K562 (cell line): ENCODE data around the gene MYADM. TPM values are rescaled to one million over a fixed set of nuclear protein-coding genes. Genes with fewer than 3 reads are reported as not detected.

ENCODE experiments used
- ETS2 ChIP-seq: IDR thresholded peaks from 2 replicates; pipeline ENCODE4 v1.6.1; 2016; ENCODE audit warnings: borderline replicate concordance, missing genetic modification characterization, mild to moderate bottlenecking, moderate library complexity, missing compliant biosample characterization; ENCODE audit not compliant: poor library complexity, severe bottlenecking
- FOS ChIP-seq: IDR thresholded peaks from 3 replicates; pipeline ENCODE4 v1.6.1; 2011; ENCODE audit not compliant: insufficient read length; ENCODE audit errors: extremely low read depth
- FOXA1 ChIP-seq: fragments of 450-650 bp; IDR thresholded peaks from 2 replicates; pipeline ENCODE4 v1.6.1; 2016; ENCODE audit warnings: mild to moderate bottlenecking, borderline replicate concordance
- HDAC1 ChIP-seq, 2 experiments: fragments of 450-650 bp; IDR thresholded peaks; 2 replicates each; pipeline ENCODE4 v1.6.1; 2016 to 2017; ENCODE audit warnings: inconsistent platforms in 1 of 2, mild to moderate bottlenecking in 1 of 2, moderate library complexity in 1 of 2
- MAZ ChIP-seq, 2 experiments: fragments of 450-650 bp in 1 of 2; sonication (generic) in 1 of 2; formaldehyde crosslinking; IDR thresholded peaks in 1 of 2; conservative IDR thresholded peaks in 1 of 2; 2 replicates each; pipeline versions ENCODE4 v1.4.0 to v1.5.0; 2020; ENCODE audit warnings: mild to moderate bottlenecking in 1 of 2, missing genetic modification reagents in 1 of 2
- MYC ChIP-seq, 2 experiments: fragments of 250-450 bp in 1 of 2; sonication (Bioruptor Pico) in 1 of 2; IDR thresholded peaks; 2 replicates each; pipeline versions ENCODE4 v1.5.1 to v1.6.1; 2012 to 2021; ENCODE audit warnings: low read depth in 2 of 2, borderline replicate concordance in 1 of 2, improper control_type of control experiment in 1 of 2, low read length in 1 of 2, mild to moderate bottlenecking in 1 of 2, moderate library complexity in 1 of 2
- POLR2A ChIP-seq: fragments of 450-650 bp; conservative IDR thresholded peaks from 2 replicates; pipeline ENCODE4 v1.6.1; 2016
- POLR3A ChIP-seq: IDR thresholded peaks from 2 replicates; pipeline ENCODE4 v1.6.1; 2011; ENCODE audit warnings: borderline replicate concordance, mild to moderate bottlenecking, moderate library complexity; ENCODE audit not compliant: insufficient read length, insufficient read depth; ENCODE audit errors: extremely low read depth
- RBBP5 ChIP-seq: fragments of 200-600 bp; sonication (generic); IDR thresholded peaks from 2 replicates; pipeline ENCODE4 v1.6.1; 2012; ENCODE audit warnings: borderline replicate concordance, mild to moderate bottlenecking, low read length, control low read depth, inconsistent platforms; ENCODE audit not compliant: insufficient read depth, poor library complexity, severe bottlenecking
- polyA plus RNA-seq, 8 experiments: library from polyadenylated mRNA; depleted of rRNA in 4 of 8; stranded (reverse) in 5 of 8; unstranded in 3 of 8; fragments of >200 nt; fragmentation: Nextera tagmentation in 2 of 8; fragmentation: Illumina TruSeq in 1 of 8; extraction: Ambion mirVana in 2 of 8; extraction: Trizol in 1 of 8; gene quantifications; 2 replicates each; pipeline versions ENCODE4 v1.2.1 to v1.2.3, GENCODE V29; 2011 to 2014; ENCODE audit warnings: inconsistent platforms in 1 of 8, missing spikeins in 1 of 8
- total RNA-seq, 7 experiments: library from RNA; depleted of rRNA in 6 of 7; stranded (reverse); fragments of >200 nt in 6 of 7; fragmentation: Illumina TruSeq in 2 of 7; extraction: Trizol in 2 of 7; gene quantifications; 2 replicates each; pipeline versions ENCODE4 v1.2.1 to v1.2.3, GENCODE V29; 2011 to 2021; ENCODE audit warnings: low replicate concordance in 1 of 7
- TF ChIP-seq, protein P1 (sequence below): sonication (generic); formaldehyde crosslinking; IDR thresholded peaks from 2 replicates; pipeline ENCODE4 v1.8.1; 2023; ENCODE audit warnings: mild to moderate bottlenecking, missing genetic modification reagents
- TF ChIP-seq, protein P2 (sequence below), 2 experiments: fragments of 450-650 bp; IDR thresholded peaks; 2 replicates each; pipeline ENCODE4 v1.6.1; 2018; ENCODE audit warnings: mild to moderate bottlenecking in 2 of 2, low read depth in 1 of 2; ENCODE audit not compliant: partially characterized antibody in 2 of 2
- TF ChIP-seq, protein P3 (sequence below), 3 experiments: IDR thresholded peaks in 2 of 3; conservative IDR thresholded peaks in 1 of 3; 2 replicates each; pipeline ENCODE4 v1.5.1; 2011 to 2012; ENCODE audit warnings: low read length in 3 of 3, mild to moderate bottlenecking in 3 of 3, control low read depth in 2 of 3, improper control_type of control experiment in 1 of 3, inconsistent platforms in 1 of 3, low read depth in 1 of 3, mixed read lengths in 1 of 3, moderate library complexity in 1 of 3; ENCODE audit not compliant: insufficient read depth in 2 of 3
- TF ChIP-seq, protein P4 (sequence below), 2 experiments: IDR thresholded peaks; 2 replicates each; pipeline ENCODE4 v1.6.1; 2012; ENCODE audit warnings: improper control_type of control experiment in 2 of 2, low read depth in 2 of 2, low read length in 2 of 2, borderline replicate concordance in 1 of 2
- TF ChIP-seq, protein P5 (sequence below), 2 experiments: fragments of 250-450 bp in 1 of 2; fragments of 450-650 bp in 1 of 2; sonication (Bioruptor Pico) in 1 of 2; IDR thresholded peaks; 2 replicates each; pipeline versions ENCODE4 v1.6.1 to v1.8.0; 2016 to 2021; ENCODE audit warnings: mild to moderate bottlenecking in 2 of 2, moderate library complexity in 2 of 2, missing compliant biosample characterization in 1 of 2, missing genetic modification characterization in 1 of 2

Gene MYADM
- total and polyA plus RNA-seq, 9 of the 15 experiments (the other 6 are each of a cell fraction or from before 2014, with no cell fraction given), result 4.5 to 70.3 (median 14.4) TPM

DNA sequence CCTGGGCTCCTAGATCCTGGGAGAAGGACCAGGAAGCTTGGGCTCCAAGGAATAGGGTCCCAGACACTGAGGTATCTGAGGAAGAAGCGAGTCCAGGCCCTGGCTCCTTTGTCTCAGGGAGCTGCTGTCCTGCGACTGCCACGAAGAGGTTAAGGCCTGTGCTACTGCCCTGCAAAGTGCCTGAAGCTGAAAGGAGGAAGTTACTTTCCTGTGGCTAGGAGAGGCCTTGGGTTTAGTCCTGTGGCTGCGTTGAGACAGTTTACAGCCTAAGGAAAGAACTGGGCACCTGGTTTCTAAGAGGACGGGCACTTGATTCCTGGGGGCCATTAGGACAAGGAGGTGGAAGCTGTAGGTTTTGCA, 2.8 kb downstream of the MYADM start (continued):
- TF ChIP-seq, protein P1, sequence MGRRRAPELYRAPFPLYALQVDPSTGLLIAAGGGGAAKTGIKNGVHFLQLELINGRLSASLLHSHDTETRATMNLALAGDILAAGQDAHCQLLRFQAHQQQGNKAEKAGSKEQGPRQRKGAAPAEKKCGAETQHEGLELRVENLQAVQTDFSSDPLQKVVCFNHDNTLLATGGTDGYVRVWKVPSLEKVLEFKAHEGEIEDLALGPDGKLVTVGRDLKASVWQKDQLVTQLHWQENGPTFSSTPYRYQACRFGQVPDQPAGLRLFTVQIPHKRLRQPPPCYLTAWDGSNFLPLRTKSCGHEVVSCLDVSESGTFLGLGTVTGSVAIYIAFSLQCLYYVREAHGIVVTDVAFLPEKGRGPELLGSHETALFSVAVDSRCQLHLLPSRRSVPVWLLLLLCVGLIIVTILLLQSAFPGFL (CRISPR knock-in tag), result no peak
- TF ChIP-seq, protein P2, sequence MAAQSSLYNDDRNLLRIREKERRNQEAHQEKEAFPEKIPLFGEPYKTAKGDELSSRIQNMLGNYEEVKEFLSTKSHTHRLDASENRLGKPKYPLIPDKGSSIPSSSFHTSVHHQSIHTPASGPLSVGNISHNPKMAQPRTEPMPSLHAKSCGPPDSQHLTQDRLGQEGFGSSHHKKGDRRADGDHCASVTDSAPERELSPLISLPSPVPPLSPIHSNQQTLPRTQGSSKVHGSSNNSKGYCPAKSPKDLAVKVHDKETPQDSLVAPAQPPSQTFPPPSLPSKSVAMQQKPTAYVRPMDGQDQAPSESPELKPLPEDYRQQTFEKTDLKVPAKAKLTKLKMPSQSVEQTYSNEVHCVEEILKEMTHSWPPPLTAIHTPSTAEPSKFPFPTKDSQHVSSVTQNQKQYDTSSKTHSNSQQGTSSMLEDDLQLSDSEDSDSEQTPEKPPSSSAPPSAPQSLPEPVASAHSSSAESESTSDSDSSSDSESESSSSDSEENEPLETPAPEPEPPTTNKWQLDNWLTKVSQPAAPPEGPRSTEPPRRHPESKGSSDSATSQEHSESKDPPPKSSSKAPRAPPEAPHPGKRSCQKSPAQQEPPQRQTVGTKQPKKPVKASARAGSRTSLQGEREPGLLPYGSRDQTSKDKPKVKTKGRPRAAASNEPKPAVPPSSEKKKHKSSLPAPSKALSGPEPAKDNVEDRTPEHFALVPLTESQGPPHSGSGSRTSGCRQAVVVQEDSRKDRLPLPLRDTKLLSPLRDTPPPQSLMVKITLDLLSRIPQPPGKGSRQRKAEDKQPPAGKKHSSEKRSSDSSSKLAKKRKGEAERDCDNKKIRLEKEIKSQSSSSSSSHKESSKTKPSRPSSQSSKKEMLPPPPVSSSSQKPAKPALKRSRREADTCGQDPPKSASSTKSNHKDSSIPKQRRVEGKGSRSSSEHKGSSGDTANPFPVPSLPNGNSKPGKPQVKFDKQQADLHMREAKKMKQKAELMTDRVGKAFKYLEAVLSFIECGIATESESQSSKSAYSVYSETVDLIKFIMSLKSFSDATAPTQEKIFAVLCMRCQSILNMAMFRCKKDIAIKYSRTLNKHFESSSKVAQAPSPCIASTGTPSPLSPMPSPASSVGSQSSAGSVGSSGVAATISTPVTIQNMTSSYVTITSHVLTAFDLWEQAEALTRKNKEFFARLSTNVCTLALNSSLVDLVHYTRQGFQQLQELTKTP (IDR thresholded peaks at IDR 0.05; ENCODE audit: low read depth in 1 of 2, partially characterized antibody in 2 of 2), result no peak
- no peak for TF ChIP-seq POLR3A
- TF ChIP-seq POLR2A, result peak; percentile 39
- TF ChIP-seq, protein P3, sequence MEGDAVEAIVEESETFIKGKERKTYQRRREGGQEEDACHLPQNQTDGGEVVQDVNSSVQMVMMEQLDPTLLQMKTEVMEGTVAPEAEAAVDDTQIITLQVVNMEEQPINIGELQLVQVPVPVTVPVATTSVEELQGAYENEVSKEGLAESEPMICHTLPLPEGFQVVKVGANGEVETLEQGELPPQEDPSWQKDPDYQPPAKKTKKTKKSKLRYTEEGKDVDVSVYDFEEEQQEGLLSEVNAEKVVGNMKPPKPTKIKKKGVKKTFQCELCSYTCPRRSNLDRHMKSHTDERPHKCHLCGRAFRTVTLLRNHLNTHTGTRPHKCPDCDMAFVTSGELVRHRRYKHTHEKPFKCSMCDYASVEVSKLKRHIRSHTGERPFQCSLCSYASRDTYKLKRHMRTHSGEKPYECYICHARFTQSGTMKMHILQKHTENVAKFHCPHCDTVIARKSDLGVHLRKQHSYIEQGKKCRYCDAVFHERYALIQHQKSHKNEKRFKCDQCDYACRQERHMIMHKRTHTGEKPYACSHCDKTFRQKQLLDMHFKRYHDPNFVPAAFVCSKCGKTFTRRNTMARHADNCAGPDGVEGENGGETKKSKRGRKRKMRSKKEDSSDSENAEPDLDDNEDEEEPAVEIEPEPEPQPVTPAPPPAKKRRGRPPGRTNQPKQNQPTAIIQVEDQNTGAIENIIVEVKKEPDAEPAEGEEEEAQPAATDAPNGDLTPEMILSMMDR (IDR thresholded peaks at IDR 0.05 in 2 of 3, conservative IDR thresholded peaks at IDR 0.05 in 1 of 3; ENCODE audit: insufficient read depth in 2 of 3, low read depth in 1 of 3, low read length in 3 of 3), result 0 out of 6 replicates have a peak, but pooled peaks of 1 of the 3 experiments have one; percentile 10
- TF ChIP-seq ETS2 (tag), result no peak
- TF ChIP-seq HDAC1 (IDR thresholded peaks at IDR 0.05), result peak in 1 of 2 experiments; percentile 21; a peak in 1 of 4 replicates
- 0 out of 4 replicates have a peak, but pooled peaks of 1 of the 2 experiments have one; percentile 37 for TF ChIP-seq MAZ (CRISPR knock-in tag; conservative IDR thresholded peaks at IDR 0.05 in 1 of 2, IDR thresholded peaks at IDR 0.05 in 1 of 2)
- TF ChIP-seq, protein P4, sequence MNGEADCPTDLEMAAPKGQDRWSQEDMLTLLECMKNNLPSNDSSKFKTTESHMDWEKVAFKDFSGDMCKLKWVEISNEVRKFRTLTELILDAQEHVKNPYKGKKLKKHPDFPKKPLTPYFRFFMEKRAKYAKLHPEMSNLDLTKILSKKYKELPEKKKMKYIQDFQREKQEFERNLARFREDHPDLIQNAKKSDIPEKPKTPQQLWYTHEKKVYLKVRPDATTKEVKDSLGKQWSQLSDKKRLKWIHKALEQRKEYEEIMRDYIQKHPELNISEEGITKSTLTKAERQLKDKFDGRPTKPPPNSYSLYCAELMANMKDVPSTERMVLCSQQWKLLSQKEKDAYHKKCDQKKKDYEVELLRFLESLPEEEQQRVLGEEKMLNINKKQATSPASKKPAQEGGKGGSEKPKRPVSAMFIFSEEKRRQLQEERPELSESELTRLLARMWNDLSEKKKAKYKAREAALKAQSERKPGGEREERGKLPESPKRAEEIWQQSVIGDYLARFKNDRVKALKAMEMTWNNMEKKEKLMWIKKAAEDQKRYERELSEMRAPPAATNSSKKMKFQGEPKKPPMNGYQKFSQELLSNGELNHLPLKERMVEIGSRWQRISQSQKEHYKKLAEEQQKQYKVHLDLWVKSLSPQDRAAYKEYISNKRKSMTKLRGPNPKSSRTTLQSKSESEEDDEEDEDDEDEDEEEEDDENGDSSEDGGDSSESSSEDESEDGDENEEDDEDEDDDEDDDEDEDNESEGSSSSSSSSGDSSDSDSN (IDR thresholded peaks at IDR 0.05; ENCODE audit: borderline replicate concordance in 1 of 2, low read depth in 2 of 2, low read length in 2 of 2), result 0 out of 4 replicates have a peak, but pooled peaks of 1 of the 2 experiments have one; percentile 76
- TF ChIP-seq FOS, result no peak
- TF ChIP-seq, protein P5, sequence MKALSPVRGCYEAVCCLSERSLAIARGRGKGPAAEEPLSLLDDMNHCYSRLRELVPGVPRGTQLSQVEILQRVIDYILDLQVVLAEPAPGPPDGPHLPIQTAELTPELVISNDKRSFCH (CRISPR knock-in tag; IDR thresholded peaks at IDR 0.05), result no peak
- TF ChIP-seq, protein P5 (tag; IDR thresholded peaks at IDR 0.05), result no peak
- no peak for TF ChIP-seq FOXA1
- peak; percentile 47 for TF ChIP-seq MYC (IDR thresholded peaks at IDR 0.05; ENCODE audit: low read depth, low read length)
- TF ChIP-seq MYC (CRISPR knock-in tag; IDR thresholded peaks at IDR 0.05; ENCODE audit: borderline replicate concordance, low read depth), result no peak
- peak; percentile 43 for TF ChIP-seq RBBP5
